Neuronal stem cell (in vitro differentiated cells): ENCODE data around the gene RUNX1.

Experiments used
- DNase-seq: peaks from one replicate; pipeline ENCODE4 v3.0.0-alpha.2; 2013; ENCODE audit warnings: low spot score
- H2AFZ ChIP-seq: one replicate; pipeline ENCODE4 v1.6.1; 2013; ENCODE audit warnings: mild to moderate bottlenecking, low read length, inconsistent platforms
- H2AK5ac ChIP-seq: 2 replicates; pipeline ENCODE4 v1.6.1; 2013; ENCODE audit warnings: low read depth, mild to moderate bottlenecking, inconsistent platforms, low read length, moderate library complexity, mixed read lengths
- H2BK120ac ChIP-seq: 2 replicates; pipeline ENCODE4 v1.6.1; 2013; ENCODE audit warnings: low read depth, mild to moderate bottlenecking, inconsistent platforms, low read length, moderate library complexity, mixed read lengths
- H2BK12ac ChIP-seq: one replicate; pipeline ENCODE4 v1.6.1; 2013; ENCODE audit warnings: low read length, inconsistent platforms
- H2BK15ac ChIP-seq: 2 replicates; pipeline ENCODE4 v1.6.1; 2013; ENCODE audit warnings: mild to moderate bottlenecking, low read length, inconsistent platforms, mixed read lengths
- H2BK5ac ChIP-seq: one replicate; pipeline ENCODE4 v1.6.1; 2013; ENCODE audit warnings: inconsistent platforms, mild to moderate bottlenecking, low read length, moderate library complexity
- H3K14ac ChIP-seq: one replicate; pipeline ENCODE4 v1.6.1; 2013; ENCODE audit warnings: low read length, inconsistent platforms
- H3K18ac ChIP-seq: 2 replicates; pipeline ENCODE4 v1.6.1; 2013; ENCODE audit warnings: low read length, inconsistent platforms
- H3K23ac ChIP-seq: 2 replicates; pipeline ENCODE4 v1.6.1; 2013; ENCODE audit warnings: low read depth, mild to moderate bottlenecking, mixed read lengths, low read length, inconsistent platforms; ENCODE audit not compliant: poor library complexity
- H3K27ac ChIP-seq: replicated peaks from 3 replicates; pipeline ENCODE4 v1.5.1; 2013; ENCODE audit warnings: low read length, inconsistent platforms
- H3K27me3 ChIP-seq, 3 experiments: 2 replicates each; pipeline ENCODE4 v1.6.1; 2013; ENCODE audit warnings: low read length in 3 of 3, mild to moderate bottlenecking in 2 of 3, inconsistent platforms in 1 of 3, low read depth in 1 of 3, mixed read lengths in 1 of 3, moderate library complexity in 1 of 3; ENCODE audit not compliant: control insufficient read depth in 3 of 3, insufficient read depth in 3 of 3
- H3K36me3 ChIP-seq, 2 donors: replicated peaks in 1 of 2; 2 replicates each; pipeline ENCODE4 v1.6.1; 2013; ENCODE audit warnings: low read length in 2 of 2; ENCODE audit not compliant: control insufficient read depth in 2 of 2, insufficient read depth in 2 of 2
- H3K4ac ChIP-seq: 2 replicates; pipeline ENCODE4 v1.6.1; 2013; ENCODE audit warnings: inconsistent platforms, mild to moderate bottlenecking, low read length, moderate library complexity
- H3K4me1 ChIP-seq, 2 donors: 1 replicate in 1 of 2; 2 replicates in 1 of 2; pipeline ENCODE4 v1.6.1; 2013; ENCODE audit warnings: low read length in 2 of 2, low read depth in 1 of 2; ENCODE audit not compliant: control insufficient read depth in 2 of 2, insufficient read depth in 1 of 2
- H3K4me2 ChIP-seq: one replicate; pipeline ENCODE4 v1.6.1; 2013; ENCODE audit warnings: mild to moderate bottlenecking, low read length, inconsistent platforms; ENCODE audit not compliant: insufficient read depth, poor library complexity, severe bottlenecking
- H3K4me3 ChIP-seq, 2 donors: 2 replicates each; pipeline ENCODE4 v1.5.1; 2013; ENCODE audit warnings: low read length in 2 of 2, mild to moderate bottlenecking in 2 of 2, inconsistent platforms in 1 of 2, moderate library complexity in 1 of 2
- H3K79me1 ChIP-seq: one replicate; pipeline ENCODE4 v1.6.1; 2013; ENCODE audit warnings: low read depth, mild to moderate bottlenecking, inconsistent platforms, low read length, moderate library complexity
- H3K9ac ChIP-seq: one replicate; pipeline ENCODE4 v1.6.1; 2013; ENCODE audit warnings: mild to moderate bottlenecking, low read depth, low read length, inconsistent platforms; ENCODE audit not compliant: poor library complexity
- H3K9me3 ChIP-seq, 2 donors: replicated peaks in 1 of 2; 2 replicates each; pipeline versions ENCODE3 to v1.6.1; 2013; ENCODE audit warnings: low read length in 2 of 2, mild to moderate bottlenecking in 2 of 2, inconsistent platforms in 1 of 2, low read depth in 1 of 2, mixed read lengths in 1 of 2, moderate library complexity in 1 of 2; ENCODE audit not compliant: control insufficient read depth in 2 of 2, insufficient read depth in 1 of 2
- H4K8ac ChIP-seq: one replicate; pipeline ENCODE4 v1.6.1; 2013; ENCODE audit warnings: low read depth, mild to moderate bottlenecking, inconsistent platforms, low read length, moderate library complexity
- H4K91ac ChIP-seq: one replicate; pipeline ENCODE4 v1.6.1; 2013; ENCODE audit warnings: low read length, low read depth, mild to moderate bottlenecking, inconsistent platforms; ENCODE audit not compliant: poor library complexity
- WGBS, 2 donors: extraction: QIAGEN DNeasy Blood & Tissue Kit; methylation state at CpG; one replicate each; pipeline ENCODE4 v1.1.7; 2013; ENCODE audit warnings: missing lambda C conversion rate in 2 of 2, mixed read lengths in 1 of 2; ENCODE audit not compliant: insufficient read length in 2 of 2, insufficient replicate concordance in 1 of 2; ENCODE audit errors: extremely low coverage in 2 of 2; 5-methylcytosine and 5-hydroxymethylcytosine counted together

RUNX1 gene

DNA sequence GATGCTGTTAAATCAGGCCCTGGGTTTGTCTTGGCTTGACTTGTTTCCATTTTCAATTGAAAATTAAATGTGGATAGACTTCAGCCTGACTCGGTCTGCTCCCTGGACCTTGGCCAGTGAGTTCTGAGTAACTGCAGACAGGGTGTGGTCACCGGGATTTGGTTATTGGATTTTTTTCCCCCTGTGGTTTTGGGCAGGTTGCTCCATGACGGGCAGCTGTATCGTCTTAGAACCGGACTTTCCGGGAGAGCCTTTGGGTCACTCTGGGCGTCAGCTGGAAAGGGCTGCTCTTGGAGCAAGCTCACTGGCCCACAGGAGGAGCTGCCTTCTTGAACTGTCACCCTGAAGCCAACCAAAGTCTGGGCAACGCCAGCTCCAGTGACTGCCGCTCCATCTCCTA is 305.3 kb downstream of the RUNX1 start:
- H2BK12ac ChIP-seq = no peak overlapping the region
- H3K4me3 ChIP-seq = no peak overlapping the region
- WGBS, 2 donors = no CpG with 5 or more reads among the region's 9 CpGs

DNA sequence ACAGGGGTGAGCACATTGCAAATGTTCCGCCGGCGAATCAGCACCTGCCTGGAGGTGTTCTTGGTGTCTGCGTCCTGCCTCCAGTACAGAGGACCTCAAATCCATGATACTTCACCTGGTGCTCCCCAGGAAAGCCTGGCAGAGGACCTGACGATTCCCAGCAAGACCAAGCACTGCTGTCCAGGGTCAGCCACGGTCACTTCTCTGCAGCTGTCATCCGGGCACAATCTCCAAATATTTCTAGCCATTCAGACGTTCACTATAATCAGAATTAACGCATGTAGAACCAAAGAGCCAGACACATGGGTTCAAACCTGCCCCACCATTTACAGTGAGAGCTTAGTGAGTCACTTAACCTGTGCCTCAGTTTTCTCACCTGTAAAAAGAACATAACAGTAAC is 305.8 kb downstream of the RUNX1 start:
- Histone ChIP-seq H2BK5ac (no peak overlapping the region), H3K9ac (no peak overlapping the region), H3K23ac (no peak overlapping the region), H3K79me1 (no peaks in the 10 kb centered on the region), H3K4me2 (no peak overlapping the region), H3K9me3 (no peaks in the 10 kb centered on the region), H3K4me3 (no peak overlapping the region), H2BK120ac (no peak overlapping the region), H3K14ac (no peak overlapping the region), H3K4me1 (no peaks in the 10 kb centered on the region), H2BK15ac (no peak overlapping the region), H2BK12ac (no peak overlapping the region), H4K91ac (no peak overlapping the region), H2AFZ (no peak overlapping the region), H2AK5ac (no peak overlapping the region), H4K8ac (no peak overlapping the region), H3K4ac (no peak overlapping the region), H3K18ac (no peak overlapping the region), H3K27me3 (peaks cover 0 to 3% (median 0%) of the 10 kb centered on the region in 3 experiments), H3K36me3 (no peaks in the 10 kb centered on the region), H3K27ac (no peak overlapping the region)
- WGBS, 2 donors = no CpG with 5 or more reads among the region's 9 CpGs
- no peak for DNase-seq

More for the DNA sequence above, 305.3 kb downstream of the RUNX1 start:
- no peaks in the 10 kb centered on the region for H3K27me3 ChIP-seq
- no peak overlapping the region for H3K4ac ChIP-seq
- H2AFZ ChIP-seq = no peak overlapping the region
- no peaks in the 10 kb centered on the region for H3K79me1 ChIP-seq
- no peak overlapping the region for H3K27ac ChIP-seq
- no peak overlapping the region for H3K4me2 ChIP-seq
- H2BK120ac ChIP-seq = no peak overlapping the region
- H4K91ac ChIP-seq = no peak overlapping the region
- H2AK5ac ChIP-seq = no peak overlapping the region
- H3K9me3 ChIP-seq = no peaks in the 10 kb centered on the region
- H4K8ac ChIP-seq = no peak overlapping the region
- H3K23ac ChIP-seq = no peak overlapping the region
- no peak overlapping the region for H3K9ac ChIP-seq
- no peak overlapping the region for H3K14ac ChIP-seq
- no peak for DNase-seq
- no peak overlapping the region for H3K18ac ChIP-seq
- H2BK5ac ChIP-seq = peak overlapping the region; percentile 3
- H3K4me1 ChIP-seq = no peaks in the 10 kb centered on the region
- no peak overlapping the region for H2BK15ac ChIP-seq
- H3K36me3 ChIP-seq = no peaks in the 10 kb centered on the region

DNA sequence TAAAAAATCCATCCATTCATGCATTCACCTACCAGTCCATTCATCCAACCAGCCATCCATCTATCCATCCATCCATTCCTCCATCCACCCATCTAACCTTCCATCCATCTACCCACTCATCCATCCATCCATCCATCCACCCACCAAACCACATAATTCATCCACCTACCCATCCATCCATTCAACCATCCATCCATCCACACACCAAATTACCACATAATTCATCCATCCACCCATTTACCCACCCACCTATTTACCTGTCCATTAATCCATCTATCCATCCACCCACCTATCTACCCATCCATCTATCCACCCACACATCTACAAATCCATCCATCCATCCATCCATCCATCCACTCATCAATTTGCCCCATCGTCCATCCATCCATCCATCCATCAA is 308.9 kb downstream of the RUNX1 start:
- Histone ChIP-seq H2BK12ac (no peak overlapping the region), H3K27me3 (peaks cover 0 to 4% (median 0%) of the 10 kb centered on the region in 3 experiments), H3K14ac (no peak overlapping the region), H3K9me3 (no peaks in the 10 kb centered on the region), H4K91ac (no peak overlapping the region), H4K8ac (no peak overlapping the region), H3K27ac (no peak overlapping the region), H3K4ac (no peak overlapping the region), H3K36me3 (no peaks in the 10 kb centered on the region), H2AFZ (no peak overlapping the region), H3K4me2 (no peak overlapping the region), H3K4me1 (no peaks in the 10 kb centered on the region), H3K9ac (no peak overlapping the region), H2BK5ac (no peak overlapping the region), H3K23ac (no peak overlapping the region), H2AK5ac (no peak overlapping the region), H2BK15ac (no peak overlapping the region), H3K79me1 (no peaks in the 10 kb centered on the region), H2BK120ac (no peak overlapping the region), H3K4me3 (no peak overlapping the region), H3K18ac (no peak overlapping the region)
- WGBS, 2 donors = 100% methylated on average over 1 of the region's 1 CpG; no CpG with 5 or more reads in 1 of the 2 donors
- no peak for DNase-seq
